PFSK-1 (cell line): ENCODE data around the gene TRPM6.

Experiments
- POLR2AphosphoS5 ChIP-seq: IDR thresholded peaks from 2 replicates; pipeline ENCODE4 v1.6.1; 2012; ENCODE audit warnings: low read depth, mild to moderate bottlenecking, control low read depth, low read length, moderate library complexity
- SIN3A ChIP-seq: IDR thresholded peaks from 2 replicates; pipeline ENCODE4 v1.6.1; 2012; ENCODE audit warnings: mild to moderate bottlenecking, low read length, moderate library complexity, borderline replicate concordance; ENCODE audit not compliant: insufficient read depth
- TAF1 ChIP-seq: IDR thresholded peaks from 2 replicates; pipeline ENCODE4 v1.6.1; 2012; ENCODE audit warnings: low read length, control low read depth, borderline replicate concordance; ENCODE audit not compliant: insufficient read depth
- TF ChIP-seq, protein P1 (sequence below), 2 experiments: IDR thresholded peaks; 2 replicates each; pipeline versions ENCODE4 v1.6.1 to v1.8.0; 2011 to 2012; ENCODE audit warnings: low read depth in 2 of 2, low read length in 2 of 2, control low read depth in 1 of 2, inconsistent platforms in 1 of 2, mild to moderate bottlenecking in 1 of 2, moderate library complexity in 1 of 2; ENCODE audit not compliant: insufficient read depth in 1 of 2

DNA sequence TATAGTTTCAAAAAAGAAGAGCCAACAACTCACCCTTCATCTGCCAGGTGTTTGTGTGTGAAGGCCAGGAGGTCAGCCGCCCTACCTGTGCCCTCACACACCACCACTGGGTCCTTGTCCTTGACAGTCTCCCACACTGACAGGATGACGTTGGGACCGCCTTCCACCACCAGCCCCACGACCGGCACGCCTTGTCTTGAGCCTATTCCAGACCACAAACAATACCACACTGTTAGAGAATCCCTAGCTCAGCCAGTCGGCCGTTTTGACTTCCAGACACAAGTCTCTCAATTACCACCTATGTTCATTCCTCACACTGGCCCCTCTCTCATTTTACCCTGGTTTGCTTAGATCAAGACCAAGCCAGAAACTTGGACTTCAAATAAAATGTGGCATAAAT lies 66.1 kb downstream of the TRPM6 start:
- TF ChIP-seq POLR2AphosphoS5 (no peak), TAF1 (no peak), SIN3A (no peak)
- TF ChIP-seq, protein P1, sequence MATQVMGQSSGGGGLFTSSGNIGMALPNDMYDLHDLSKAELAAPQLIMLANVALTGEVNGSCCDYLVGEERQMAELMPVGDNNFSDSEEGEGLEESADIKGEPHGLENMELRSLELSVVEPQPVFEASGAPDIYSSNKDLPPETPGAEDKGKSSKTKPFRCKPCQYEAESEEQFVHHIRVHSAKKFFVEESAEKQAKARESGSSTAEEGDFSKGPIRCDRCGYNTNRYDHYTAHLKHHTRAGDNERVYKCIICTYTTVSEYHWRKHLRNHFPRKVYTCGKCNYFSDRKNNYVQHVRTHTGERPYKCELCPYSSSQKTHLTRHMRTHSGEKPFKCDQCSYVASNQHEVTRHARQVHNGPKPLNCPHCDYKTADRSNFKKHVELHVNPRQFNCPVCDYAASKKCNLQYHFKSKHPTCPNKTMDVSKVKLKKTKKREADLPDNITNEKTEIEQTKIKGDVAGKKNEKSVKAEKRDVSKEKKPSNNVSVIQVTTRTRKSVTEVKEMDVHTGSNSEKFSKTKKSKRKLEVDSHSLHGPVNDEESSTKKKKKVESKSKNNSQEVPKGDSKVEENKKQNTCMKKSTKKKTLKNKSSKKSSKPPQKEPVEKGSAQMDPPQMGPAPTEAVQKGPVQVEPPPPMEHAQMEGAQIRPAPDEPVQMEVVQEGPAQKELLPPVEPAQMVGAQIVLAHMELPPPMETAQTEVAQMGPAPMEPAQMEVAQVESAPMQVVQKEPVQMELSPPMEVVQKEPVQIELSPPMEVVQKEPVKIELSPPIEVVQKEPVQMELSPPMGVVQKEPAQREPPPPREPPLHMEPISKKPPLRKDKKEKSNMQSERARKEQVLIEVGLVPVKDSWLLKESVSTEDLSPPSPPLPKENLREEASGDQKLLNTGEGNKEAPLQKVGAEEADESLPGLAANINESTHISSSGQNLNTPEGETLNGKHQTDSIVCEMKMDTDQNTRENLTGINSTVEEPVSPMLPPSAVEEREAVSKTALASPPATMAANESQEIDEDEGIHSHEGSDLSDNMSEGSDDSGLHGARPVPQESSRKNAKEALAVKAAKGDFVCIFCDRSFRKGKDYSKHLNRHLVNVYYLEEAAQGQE (IDR thresholded peaks at IDR 0.05; ENCODE audit: insufficient read depth in 1 of 2, low read depth in 2 of 2, low read length in 2 of 2): no peak
